ENCODE measurements around the gene CELSR3. TPM values are rescaled to one million over a fixed set of nuclear protein-coding genes. Genes with fewer than 3 reads are reported as not detected.

Gene CELSR3
- total and polyA plus RNA-seq, 7 experiments from 2014 or later = 0.17 to 8.7 (median 3.4) TPM

DNA sequence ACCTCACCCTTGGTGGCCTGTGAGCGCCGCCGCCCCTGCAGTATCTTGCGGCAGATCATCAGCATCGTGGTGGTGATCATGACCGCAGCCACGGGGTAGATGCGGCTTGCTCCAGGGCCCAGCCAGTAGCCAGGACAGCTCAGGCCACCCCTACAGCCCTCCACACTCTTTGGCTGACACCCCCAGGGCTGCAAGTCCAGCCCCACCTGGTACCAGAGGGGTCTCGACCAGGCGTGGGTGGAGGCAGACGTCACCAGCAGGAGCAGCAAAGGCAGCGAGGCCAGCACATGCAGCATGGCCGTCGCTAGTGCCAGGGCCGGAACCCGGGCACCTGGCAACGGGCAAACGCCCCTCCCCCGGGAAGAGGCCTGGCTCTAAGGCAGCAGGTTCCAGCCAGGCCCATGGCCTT, 41.2 kb downstream of the CELSR3 start, which contains the start of gene TMEM89:
TSS of gene TMEM89 (minus strand) at position 309 of the 409 bp plus-strand sequence. CDS start at position 296, 13 bp downstream.
- no peak for ATAC-seq
- no peak within 1 kb of the TSS for H3K4me3 Mint-ChIP-seq
- intact Hi-C loops (cut with micrococcal nuclease) = no loop called here

DNA sequence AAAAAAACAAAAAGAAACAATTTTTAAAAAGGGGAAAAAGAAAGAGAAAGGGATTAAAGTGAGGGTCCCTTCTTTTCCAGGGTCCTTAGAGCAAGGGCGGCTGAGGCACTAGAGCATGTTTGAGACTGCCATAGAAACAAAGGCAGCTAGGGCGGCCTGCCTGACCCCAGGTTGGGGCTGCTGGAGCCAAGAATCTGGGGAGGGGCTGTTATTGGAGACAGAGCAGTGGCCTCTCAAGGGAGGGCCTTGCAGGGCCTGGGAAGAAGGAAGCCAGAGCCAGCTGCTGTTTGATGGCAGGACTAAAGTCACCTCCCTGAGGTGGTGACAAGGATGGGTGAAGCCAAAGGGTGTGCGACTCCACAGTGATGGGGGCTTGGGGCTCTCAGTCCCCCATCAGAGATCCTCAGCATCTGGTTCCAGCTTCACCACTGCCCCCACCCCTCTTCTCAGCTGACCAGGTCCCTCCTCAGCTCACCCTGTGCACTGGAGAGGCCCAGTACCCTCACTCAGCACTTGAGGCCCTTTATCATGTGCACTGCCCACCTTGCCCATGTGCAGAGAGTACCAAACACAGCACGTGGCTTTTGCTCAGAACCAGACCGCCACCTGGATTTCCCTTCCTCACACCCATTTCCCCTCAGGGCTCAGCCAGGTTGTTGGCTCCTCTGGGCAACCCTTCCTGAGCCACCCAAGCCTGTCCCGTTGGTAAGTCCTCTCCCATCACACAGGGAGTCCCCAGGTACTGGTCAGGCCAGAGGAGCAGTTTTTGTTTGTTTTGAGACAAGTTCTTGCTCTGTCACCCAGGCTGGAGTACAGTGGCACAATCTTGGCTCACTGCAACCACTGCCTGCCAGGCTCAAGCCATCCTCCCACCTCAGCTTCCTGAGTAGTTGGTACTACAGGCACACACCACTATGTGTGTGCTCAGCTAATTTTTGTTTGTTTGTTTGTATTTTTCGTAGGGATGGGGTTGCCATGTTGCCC, 42.9 kb downstream of the CELSR3 start:
- no peak for ATAC-seq
- Mint-ChIP-seq H3K9me3 (peaks cover 0 to 25% (median 12%) of the 10 kb centered on the region in 11 donors), H3K4me1 (peaks cover 5 to 11% (median 10%) of the 10 kb centered on the region in 7 donors), H3K27ac (no peak overlapping the region), H3K36me3 (peaks cover 0 to 24% (median 0%) of the 10 kb centered on the region in 5 donors), H3K4me3 (no peak overlapping the region), H3K27me3 (no peaks in the 10 kb centered on the region)
- POLR2A ChIA-PET = no interaction called here
- H3K36me3 ChIP-seq (ENCODE audit: control insufficient read depth in 2 of 3, insufficient read depth in 3 of 3, low read length in 3 of 3) = no peaks in the 10 kb centered on the region
- peaks cover 0 to 5% of the 10 kb centered on the region in 2 donors for H3K4me1 ChIP-seq (ENCODE audit: control insufficient read depth in 2 of 2, insufficient read depth in 2 of 2, low read length in 2 of 2)
- no peak for DNase-seq
- no peak overlapping the region for H3K27ac ChIP-seq (ENCODE audit: low read depth, low read length)
- intact Hi-C loops (cut with micrococcal nuclease) = no loop called here
- CTCF ChIA-PET = no interaction called here
- no peak overlapping the region for H3K4me3 ChIP-seq (ENCODE audit: low read length)
- H3K27me3 ChIP-seq (ENCODE audit: control insufficient read depth in 2 of 2, insufficient read depth in 2 of 2, low read length in 2 of 2) = no peaks in the 10 kb centered on the region
- H3K9me3 ChIP-seq (ENCODE audit: control insufficient read depth in 2 of 3, low read length in 3 of 3) = peaks cover 0 to 15% (median 0%) of the 10 kb centered on the region in 3 experiments

More for the DNA sequence above, 41.2 kb downstream of the CELSR3 start, which contains the start of gene TMEM89:
- ChIA-PET CTCF (no interaction called here), POLR2A (interaction anchor here (1.2 kb wide), 1 partner anchor 278 kb away, joined by 3 read pairs; no protein-coding TSS in a partner anchor)
- Histone ChIP-seq H3K36me3 (ENCODE audit: control insufficient read depth in 2 of 3, insufficient read depth in 3 of 3, low read length in 3 of 3) (peaks cover 0 to 4% (median 0%) of the 10 kb centered on the region in 3 experiments), H3K9me3 (ENCODE audit: control insufficient read depth in 2 of 3, low read length in 3 of 3) (peaks cover 0 to 15% (median 0%) of the 10 kb centered on the region in 3 experiments), H3K4me1 (ENCODE audit: control insufficient read depth in 2 of 2, insufficient read depth in 2 of 2, low read length in 2 of 2) (peaks cover 0 to 5% of the 10 kb centered on the region in 2 donors), H3K27me3 (ENCODE audit: control insufficient read depth in 2 of 2, insufficient read depth in 2 of 2, low read length in 2 of 2) (no peaks in the 10 kb centered on the region), H3K4me3 (ENCODE audit: low read length) (no peak within 1 kb of the TSS), H3K27ac (ENCODE audit: low read depth, low read length) (no peak within 1 kb of the TSS)
- Mint-ChIP-seq H3K36me3 (peaks cover 0 to 25% (median 0%) of the 10 kb centered on the region in 5 donors), H3K27ac (no peak within 1 kb of the TSS), H3K9me3 (peaks cover 0 to 25% (median 12%) of the 10 kb centered on the region in 11 donors), H3K27me3 (no peaks in the 10 kb centered on the region), H3K4me1 (peaks cover 5 to 14% (median 12%) of the 10 kb centered on the region in 7 donors)
- no peak for DNase-seq

- Histone ChIP-seq H3K27me3 (ENCODE audit: control insufficient read depth in 2 of 2, insufficient read depth in 2 of 2, low read length in 2 of 2) (no peaks in the 10 kb centered on the region), H3K36me3 (ENCODE audit: control insufficient read depth in 2 of 3, insufficient read depth in 3 of 3, low read length in 3 of 3) (no peaks in the 10 kb centered on the region), H3K27ac (ENCODE audit: low read depth, low read length) (no peak overlapping the region), H3K9me3 (ENCODE audit: control insufficient read depth in 2 of 3, low read length in 3 of 3) (peaks cover 0 to 15% (median 0%) of the 10 kb centered on the region in 3 experiments), H3K4me1 (ENCODE audit: control insufficient read depth in 2 of 2, insufficient read depth in 2 of 2, low read length in 2 of 2) (no peaks in the 10 kb centered on the region), H3K4me3 (ENCODE audit: low read length) (no peak overlapping the region)
- Mint-ChIP-seq H3K4me1 (peaks cover 0 to 11% (median 0%) of the 10 kb centered on the region in 7 donors), H3K4me3 (no peak overlapping the region), H3K27ac (no peak overlapping the region), H3K9me3 (peaks cover 0 to 25% (median 12%) of the 10 kb centered on the region in 11 donors), H3K27me3 (no peaks in the 10 kb centered on the region), H3K36me3 (peaks cover 0 to 22% (median 0%) of the 10 kb centered on the region in 5 donors)
- DNase-seq = no peak
- intact Hi-C loops (cut with micrococcal nuclease) = no loop called here
- no peak for ATAC-seq
- CTCF ChIA-PET = no interaction called here
- POLR2A ChIA-PET = no interaction called here
Observed at GRCh38 chr3:48617559-48617958, 45.1 kb downstream of the CELSR3 start.

DNA sequence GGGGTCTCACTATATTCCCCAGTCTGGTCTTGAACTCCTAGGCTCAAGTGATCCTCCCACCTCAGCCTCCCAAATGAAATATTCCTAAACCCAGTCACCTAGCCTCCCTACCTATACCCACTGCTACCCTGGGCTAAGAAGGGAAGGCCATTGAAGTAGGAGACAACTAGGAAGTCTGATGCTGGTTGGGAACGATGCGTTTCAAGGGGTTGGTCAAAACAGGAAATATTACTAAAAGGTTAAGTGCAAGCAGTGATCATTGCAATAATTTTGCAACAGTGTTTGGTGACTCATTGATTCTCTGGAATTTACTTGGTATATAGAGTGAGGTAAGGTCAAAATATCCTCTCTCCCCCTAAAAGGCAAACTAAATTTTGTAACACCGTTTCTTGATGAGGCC, 48.6 kb downstream of the CELSR3 start:
- intact Hi-C loops (cut with micrococcal nuclease) = no loop called here
- ATAC-seq = peak; percentile 24
- H3K27ac ChIP-seq (ENCODE audit: low read depth, low read length) = no peak overlapping the region
- Mint-ChIP-seq H3K4me3 (peak overlapping the region in 1 of 10 donors; percentile 3), H3K4me1 (peaks cover 0 to 19% (median 5%) of the 10 kb centered on the region in 7 donors), H3K36me3 (peaks cover 0 to 13% (median 0%) of the 10 kb centered on the region in 5 donors), H3K27me3 (no peaks in the 10 kb centered on the region), H3K27ac (peak overlapping the region in 1 of 9 donors; percentile 61), H3K9me3 (peaks cover 0 to 22% (median 12%) of the 10 kb centered on the region in 11 donors)
- H3K36me3 ChIP-seq (ENCODE audit: control insufficient read depth in 2 of 3, insufficient read depth in 3 of 3, low read length in 3 of 3) = peaks cover 0 to 4% (median 0%) of the 10 kb centered on the region in 3 experiments
- no peak overlapping the region for H3K4me3 ChIP-seq (ENCODE audit: low read length)
- ChIA-PET CTCF (no interaction called here), POLR2A (interaction anchor here (0.6 kb wide), 1 partner anchor 351 kb away, joined by 3 read pairs; no protein-coding TSS in a partner anchor)
- no peaks in the 10 kb centered on the region for H3K27me3 ChIP-seq (ENCODE audit: control insufficient read depth in 2 of 2, insufficient read depth in 2 of 2, low read length in 2 of 2)
- no peak for DNase-seq
- H3K4me1 ChIP-seq (ENCODE audit: control insufficient read depth in 2 of 2, insufficient read depth in 2 of 2, low read length in 2 of 2) = no peaks in the 10 kb centered on the region
- H3K9me3 ChIP-seq (ENCODE audit: control insufficient read depth in 2 of 3, low read length in 3 of 3) = peaks cover 0 to 15% (median 0%) of the 10 kb centered on the region in 3 experiments

DNA sequence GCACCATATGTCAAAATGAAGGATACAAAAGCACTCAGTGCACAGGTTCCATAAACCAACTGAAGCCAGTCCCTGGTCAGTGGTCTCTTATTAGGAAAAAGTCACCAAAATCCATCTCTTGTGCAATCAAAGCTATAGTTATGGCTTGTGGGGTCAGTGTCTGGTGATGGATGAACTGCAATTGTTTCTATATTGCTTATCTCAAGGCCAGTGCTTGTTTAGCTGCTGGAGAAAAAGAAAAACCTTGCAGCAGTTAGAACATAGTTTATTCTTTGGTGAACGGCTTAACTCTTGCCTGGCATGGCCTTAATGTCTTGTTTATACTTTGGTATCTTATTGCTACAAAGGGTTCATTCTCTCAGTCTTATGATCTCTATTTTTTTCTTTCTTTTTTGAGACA, 50.4 kb downstream of the CELSR3 start:
- no peaks in the 10 kb centered on the region for H3K27me3 ChIP-seq (ENCODE audit: control insufficient read depth in 2 of 2, insufficient read depth in 2 of 2, low read length in 2 of 2)
- no peak overlapping the region for H3K27ac Mint-ChIP-seq
- H3K4me1 Mint-ChIP-seq = peaks cover 12 to 31% (median 19%) of the 10 kb centered on the region in 7 donors
- H3K4me3 ChIP-seq (ENCODE audit: low read length) = no peak overlapping the region
- H3K27ac ChIP-seq (ENCODE audit: low read depth, low read length) = no peak overlapping the region
- peaks cover 10 to 12% of the 10 kb centered on the region in 2 donors for H3K4me1 ChIP-seq (ENCODE audit: control insufficient read depth in 2 of 2, insufficient read depth in 2 of 2, low read length in 2 of 2)
- CTCF ChIA-PET = interaction anchor here (0.7 to 1.7 kb wide), 4 partner anchors 16 to 212 kb away, joined by 4 read pairs; partner anchors contain the start of gene SLC26A6
- POLR2A ChIA-PET = no interaction called here
- peaks cover 0 to 6% (median 0%) of the 10 kb centered on the region in 3 experiments for H3K36me3 ChIP-seq (ENCODE audit: control insufficient read depth in 2 of 3, insufficient read depth in 3 of 3, low read length in 3 of 3)
- peaks cover 0 to 6% (median 4%) of the 10 kb centered on the region in 11 donors for H3K9me3 Mint-ChIP-seq
- H3K9me3 ChIP-seq (ENCODE audit: control insufficient read depth in 2 of 3, low read length in 3 of 3) = peaks cover 0 to 5% (median 0%) of the 10 kb centered on the region in 3 experiments
- H3K36me3 Mint-ChIP-seq = peaks cover 0 to 9% (median 4%) of the 10 kb centered on the region in 5 donors
- no peaks in the 10 kb centered on the region for H3K27me3 Mint-ChIP-seq
- intact Hi-C loops (cut with micrococcal nuclease) = no loop called here
- ATAC-seq (no peak), DNase-seq (no peak)
- H3K4me3 Mint-ChIP-seq = no peak overlapping the region

Data from naive thymus-derived CD4-positive, alpha-beta T cell (primary cell).